GM20000 (cell line): Measurements from ENCODE around the gene HIVEP2.

Experiments used
- DNase-seq: peaks from one replicate; pipeline ENCODE4 v3.0.0; 2012; ENCODE audit warnings: low spot score
- TF ChIP-seq, protein P1 (sequence below): IDR thresholded peaks from 2 replicates; pipeline ENCODE4 v1.5.1; 2012; ENCODE audit warnings: mild to moderate bottlenecking, control low read depth; ENCODE audit errors: extremely low read depth, missing control alignments

HIVEP2 gene

DNA sequence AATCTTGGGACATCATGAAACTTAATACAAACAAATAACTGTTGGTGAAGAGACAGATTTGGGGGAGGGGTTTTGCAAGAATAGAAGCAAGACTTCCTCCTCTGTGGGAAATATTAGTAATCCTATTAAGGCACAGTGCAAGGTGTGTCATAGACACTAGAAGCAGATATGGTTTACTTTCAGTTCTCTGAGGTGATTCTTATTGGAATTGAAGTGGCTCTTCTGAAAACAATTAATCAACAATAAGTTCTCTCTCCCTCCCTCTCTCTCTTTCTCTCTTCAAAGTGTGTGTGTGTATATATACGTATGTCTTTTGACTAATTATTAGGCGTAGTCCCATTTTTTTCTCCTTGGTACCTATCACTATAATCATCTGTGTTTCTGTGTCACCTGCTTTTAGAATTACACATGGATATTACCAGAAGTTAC is 99.8 kb downstream of the HIVEP2 start:
- TF ChIP-seq, protein P1, sequence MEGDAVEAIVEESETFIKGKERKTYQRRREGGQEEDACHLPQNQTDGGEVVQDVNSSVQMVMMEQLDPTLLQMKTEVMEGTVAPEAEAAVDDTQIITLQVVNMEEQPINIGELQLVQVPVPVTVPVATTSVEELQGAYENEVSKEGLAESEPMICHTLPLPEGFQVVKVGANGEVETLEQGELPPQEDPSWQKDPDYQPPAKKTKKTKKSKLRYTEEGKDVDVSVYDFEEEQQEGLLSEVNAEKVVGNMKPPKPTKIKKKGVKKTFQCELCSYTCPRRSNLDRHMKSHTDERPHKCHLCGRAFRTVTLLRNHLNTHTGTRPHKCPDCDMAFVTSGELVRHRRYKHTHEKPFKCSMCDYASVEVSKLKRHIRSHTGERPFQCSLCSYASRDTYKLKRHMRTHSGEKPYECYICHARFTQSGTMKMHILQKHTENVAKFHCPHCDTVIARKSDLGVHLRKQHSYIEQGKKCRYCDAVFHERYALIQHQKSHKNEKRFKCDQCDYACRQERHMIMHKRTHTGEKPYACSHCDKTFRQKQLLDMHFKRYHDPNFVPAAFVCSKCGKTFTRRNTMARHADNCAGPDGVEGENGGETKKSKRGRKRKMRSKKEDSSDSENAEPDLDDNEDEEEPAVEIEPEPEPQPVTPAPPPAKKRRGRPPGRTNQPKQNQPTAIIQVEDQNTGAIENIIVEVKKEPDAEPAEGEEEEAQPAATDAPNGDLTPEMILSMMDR, result no peak
- DNase-seq, result peak; percentile 20

DNA sequence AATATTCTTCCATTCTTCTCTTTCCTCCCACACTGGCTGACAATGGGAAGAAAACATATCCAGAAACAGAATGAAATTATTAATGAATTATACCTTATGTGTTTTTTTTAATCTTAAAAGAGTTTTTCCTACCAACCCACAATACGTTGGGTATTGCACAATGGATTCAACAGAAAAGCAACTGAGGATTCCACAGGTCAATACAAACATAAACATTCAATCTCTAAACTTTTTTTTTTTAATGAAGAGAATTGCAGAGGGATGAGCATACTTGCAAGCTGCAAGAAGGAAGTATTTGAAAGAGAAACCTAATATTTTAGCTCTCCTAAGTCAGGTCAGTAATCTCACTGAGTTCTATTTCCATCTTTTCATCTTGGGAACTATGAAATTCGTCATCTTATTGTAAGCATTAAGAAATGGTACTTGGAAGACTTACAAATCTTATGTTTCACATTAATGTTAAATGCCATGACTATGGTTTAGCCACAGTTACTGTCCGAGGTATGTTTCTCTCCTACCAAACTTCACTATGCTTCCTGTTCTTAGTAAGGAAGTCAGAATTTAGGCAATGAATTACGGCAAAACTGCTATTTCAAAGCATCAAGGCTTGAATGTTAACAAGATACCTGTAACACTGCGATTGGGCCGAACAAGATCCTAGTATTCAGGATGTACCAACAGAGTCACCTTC is 100.8 kb downstream of the HIVEP2 start:
- TF ChIP-seq, protein P1, result no peak
- no peak for DNase-seq

DNA sequence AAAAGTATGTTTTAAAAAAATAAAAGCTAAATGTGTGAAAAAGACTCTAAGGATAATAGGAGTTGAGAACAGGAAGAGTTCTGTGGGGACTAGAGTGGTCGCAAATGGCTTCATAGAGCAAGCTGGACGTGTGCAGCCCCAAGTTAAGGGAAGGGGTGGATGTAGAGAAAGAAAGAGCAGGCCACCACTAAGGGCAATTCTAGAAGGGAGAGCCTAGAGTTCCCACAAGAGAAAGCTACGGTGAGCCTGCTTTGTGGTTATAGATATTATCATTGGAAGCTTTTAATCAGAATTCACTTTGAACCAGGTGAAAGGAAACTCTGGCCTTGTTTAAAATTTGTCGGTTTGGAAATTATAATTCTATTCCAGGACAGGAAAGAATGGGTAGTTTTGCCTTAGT is 101.6 kb downstream of the HIVEP2 start:
- DNase-seq, result no peak
- TF ChIP-seq, protein P1, result no peak

DNA sequence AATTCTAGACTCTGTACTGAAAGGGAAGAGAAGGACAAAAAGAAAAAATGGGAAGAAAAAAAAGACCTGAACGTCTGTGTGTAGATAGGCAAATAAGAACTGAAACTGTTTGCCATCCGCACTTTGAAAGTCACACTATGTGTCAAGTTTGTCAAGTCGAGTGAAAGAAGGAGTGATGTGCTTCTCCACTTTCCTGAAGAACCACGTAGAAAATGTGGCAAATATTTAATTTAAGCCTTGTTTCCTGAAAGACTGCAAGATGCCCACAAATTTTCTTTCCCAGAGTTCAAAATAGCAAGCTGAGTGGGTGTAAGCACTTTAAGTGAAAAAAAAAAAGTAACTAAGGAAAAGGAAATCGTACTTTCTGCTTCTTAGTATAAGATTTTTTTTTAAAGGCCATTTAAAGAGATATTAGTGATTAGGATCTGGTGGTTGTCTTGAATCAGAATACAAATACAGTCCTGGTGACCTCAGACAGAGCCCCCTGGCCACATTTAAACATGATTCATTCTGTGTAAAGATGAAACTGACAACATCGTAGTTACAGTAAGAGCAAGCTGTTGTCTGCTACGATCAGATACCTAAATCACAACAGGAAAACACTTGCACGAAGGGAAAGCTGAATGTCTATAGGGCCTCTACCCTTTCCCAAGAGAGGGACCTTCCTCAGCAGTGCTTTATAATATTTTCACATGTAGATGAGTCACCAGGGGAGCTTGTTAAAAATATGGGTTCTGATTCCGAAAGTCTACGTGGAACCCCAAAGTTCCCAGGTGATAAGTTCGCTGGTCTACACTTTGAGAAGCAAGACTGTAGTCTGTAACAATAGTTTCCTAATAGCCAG is 102.3 kb downstream of the HIVEP2 start:
- TF ChIP-seq, protein P1, result no peak
- peak; percentile 28 for DNase-seq

DNA sequence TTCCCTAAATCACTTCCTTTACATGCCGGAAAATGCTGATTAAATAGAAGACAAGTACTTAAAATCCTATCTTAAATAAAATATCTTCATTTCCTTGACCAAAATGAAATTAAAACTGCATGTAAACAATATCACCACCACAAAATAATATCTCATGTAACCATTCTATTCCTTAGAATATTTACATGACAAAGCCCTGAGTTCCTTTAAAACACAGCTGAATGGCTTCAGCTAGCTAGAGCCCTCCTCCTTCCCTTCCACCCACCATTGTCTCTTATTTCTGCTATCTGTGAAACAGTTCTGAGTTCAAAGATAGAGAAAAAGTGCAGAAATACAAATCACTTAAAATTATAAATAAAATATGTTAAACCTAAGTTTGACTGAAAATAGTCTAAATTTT is 103.1 kb downstream of the HIVEP2 start:
- TF ChIP-seq, protein P1, result no peak
- no peak for DNase-seq

DNA sequence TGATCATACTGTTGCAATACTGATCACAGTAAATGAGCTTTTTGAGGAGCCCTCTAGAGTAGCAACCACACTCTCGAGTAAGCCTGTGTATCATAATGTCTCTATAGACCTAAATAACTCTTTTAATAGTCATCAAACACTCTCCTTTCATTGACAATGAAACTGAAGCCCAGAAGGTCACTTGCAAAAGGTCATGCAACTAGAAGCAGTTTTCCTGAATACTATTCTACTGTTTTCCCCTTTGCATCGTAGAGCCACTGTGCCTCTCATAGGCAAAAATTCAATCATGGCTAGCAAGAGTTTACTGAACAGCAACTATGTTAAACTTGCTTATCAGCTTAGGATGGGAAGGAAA is 105.3 kb downstream of the HIVEP2 start:
- TF ChIP-seq, protein P1, result no peak
- no peak for DNase-seq
